HFFc6 (cell line): ENCODE results near the gene XXYLT1. TPM values are rescaled to one million over a fixed set of nuclear protein-coding genes. Genes with fewer than 3 reads are reported as not detected.

Source experiments
- DNase-seq: peaks from one replicate; pipeline ENCODE4 v3.0.0-alpha.2; 2018
- H3K27ac Mint-ChIP-seq: 2 replicates; pipeline ENCODE4 v1.8.0; 2020; ENCODE audit warnings: mild to moderate bottlenecking, mixed read lengths
- H3K27me3 Mint-ChIP-seq: 2 replicates; pipeline ENCODE4 v1.8.0; 2021; ENCODE audit warnings: mild to moderate bottlenecking, moderate library complexity, mixed read lengths; ENCODE audit not compliant: insufficient read depth
- H3K36me3 Mint-ChIP-seq: 2 replicates; pipeline ENCODE4 v1.8.0; 2021; ENCODE audit warnings: low read depth, mixed read lengths
- H3K4me1 Mint-ChIP-seq: 2 replicates; pipeline ENCODE4 v1.8.0; 2020; ENCODE audit warnings: low read depth, mixed read lengths
- H3K4me3 Mint-ChIP-seq: 2 replicates; pipeline ENCODE4 v1.8.0; 2020; ENCODE audit warnings: mild to moderate bottlenecking, moderate library complexity, mixed read lengths
- H3K9me3 Mint-ChIP-seq: 2 replicates; pipeline ENCODE4 v1.8.0; 2020; ENCODE audit warnings: mild to moderate bottlenecking, mixed read lengths
- CTCF ChIP-seq: fragments of 200-600 bp; sonication (generic); IDR thresholded peaks from 2 replicates; pipeline ENCODE4 v1.5.0; 2021; ENCODE audit warnings: antibody characterized with exemption, mild to moderate bottlenecking
- total RNA-seq, 6 experiments: library from RNA; stranded (reverse); fragmentation: NEBNext Ultra II Directional; extraction: Animal tissue kit (Norgen Biotek cat#: 25700); gene quantifications; 2 replicates in 1 of 6; 3 replicates in 5 of 6; pipeline ENCODE4 v1.2.3, GENCODE V29; 2021

XXYLT1 gene
- total RNA-seq, 6 experiments from 2014 or later: 16.9 to 24.2 (median 18.3) TPM

DNA sequence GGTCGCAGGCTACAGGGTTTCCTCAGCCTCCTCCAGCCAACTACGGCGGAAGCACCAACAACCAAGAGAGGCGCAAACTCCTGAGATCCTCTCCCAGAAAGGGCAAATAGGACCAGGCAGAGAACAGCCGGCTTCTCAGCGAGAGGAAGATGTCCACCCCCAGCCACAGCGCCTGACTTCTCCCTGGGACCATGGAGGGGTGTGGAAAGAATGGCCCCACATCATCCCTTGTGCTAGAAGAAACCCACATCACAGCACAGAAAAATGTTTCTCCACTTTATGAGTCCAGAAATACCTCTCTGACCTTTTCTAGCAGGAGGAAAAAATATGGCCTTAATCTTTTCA lies 105.7 kb downstream of the XXYLT1 start:
- no peaks in the 10 kb centered on the region for H3K9me3 Mint-ChIP-seq
- peaks cover 11% of the 10 kb centered on the region for H3K4me1 Mint-ChIP-seq
- no peak for TF ChIP-seq CTCF
- DNase-seq: no peak
- H3K4me3 Mint-ChIP-seq: no peak overlapping the region
- no peak overlapping the region for H3K27ac Mint-ChIP-seq
- no peaks in the 10 kb centered on the region for H3K36me3 Mint-ChIP-seq
- no peaks in the 10 kb centered on the region; the same call in 1 of the 2 replicates for H3K27me3 Mint-ChIP-seq

DNA sequence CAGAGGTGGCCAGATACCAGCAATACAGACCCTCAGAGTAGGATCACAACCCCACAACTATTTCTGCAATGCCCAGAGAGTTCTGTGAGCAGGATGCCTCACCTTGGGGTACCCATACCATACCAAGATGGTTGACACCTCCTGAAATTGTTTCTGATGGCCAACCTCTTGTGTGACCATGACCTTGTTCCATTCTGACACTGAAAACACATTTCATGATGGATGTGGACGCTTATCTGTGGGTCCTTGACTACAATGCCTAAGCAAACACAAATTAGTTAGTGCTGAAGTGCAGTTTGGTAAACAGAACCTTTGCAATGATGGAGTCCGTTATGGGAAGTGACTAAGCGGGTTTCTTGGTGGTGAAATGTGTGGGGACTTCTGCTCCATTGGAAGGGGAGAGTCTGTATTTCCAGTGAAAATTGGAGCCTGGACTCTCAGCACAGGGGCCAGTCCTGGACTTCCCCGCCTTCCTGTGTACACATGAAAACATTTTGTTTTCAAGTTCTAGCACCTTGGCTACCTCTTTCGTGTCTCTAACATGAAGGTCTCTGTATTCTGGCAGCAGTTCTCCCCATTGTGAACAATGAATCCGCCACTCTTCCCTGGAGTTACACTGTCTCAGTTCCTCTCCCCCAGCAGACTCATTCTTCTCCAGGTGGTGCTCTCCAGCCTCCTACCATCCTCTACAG lies 106.2 kb downstream of the XXYLT1 start:
- TF ChIP-seq CTCF: no peak
- no peak overlapping the region for H3K27ac Mint-ChIP-seq
- no peak for DNase-seq
- H3K9me3 Mint-ChIP-seq: no peaks in the 10 kb centered on the region
- H3K27me3 Mint-ChIP-seq: no peaks in the 10 kb centered on the region; the same call in 1 of the 2 replicates
- H3K4me3 Mint-ChIP-seq: no peak overlapping the region
- H3K36me3 Mint-ChIP-seq: no peaks in the 10 kb centered on the region
- peaks cover 16% of the 10 kb centered on the region for H3K4me1 Mint-ChIP-seq

DNA sequence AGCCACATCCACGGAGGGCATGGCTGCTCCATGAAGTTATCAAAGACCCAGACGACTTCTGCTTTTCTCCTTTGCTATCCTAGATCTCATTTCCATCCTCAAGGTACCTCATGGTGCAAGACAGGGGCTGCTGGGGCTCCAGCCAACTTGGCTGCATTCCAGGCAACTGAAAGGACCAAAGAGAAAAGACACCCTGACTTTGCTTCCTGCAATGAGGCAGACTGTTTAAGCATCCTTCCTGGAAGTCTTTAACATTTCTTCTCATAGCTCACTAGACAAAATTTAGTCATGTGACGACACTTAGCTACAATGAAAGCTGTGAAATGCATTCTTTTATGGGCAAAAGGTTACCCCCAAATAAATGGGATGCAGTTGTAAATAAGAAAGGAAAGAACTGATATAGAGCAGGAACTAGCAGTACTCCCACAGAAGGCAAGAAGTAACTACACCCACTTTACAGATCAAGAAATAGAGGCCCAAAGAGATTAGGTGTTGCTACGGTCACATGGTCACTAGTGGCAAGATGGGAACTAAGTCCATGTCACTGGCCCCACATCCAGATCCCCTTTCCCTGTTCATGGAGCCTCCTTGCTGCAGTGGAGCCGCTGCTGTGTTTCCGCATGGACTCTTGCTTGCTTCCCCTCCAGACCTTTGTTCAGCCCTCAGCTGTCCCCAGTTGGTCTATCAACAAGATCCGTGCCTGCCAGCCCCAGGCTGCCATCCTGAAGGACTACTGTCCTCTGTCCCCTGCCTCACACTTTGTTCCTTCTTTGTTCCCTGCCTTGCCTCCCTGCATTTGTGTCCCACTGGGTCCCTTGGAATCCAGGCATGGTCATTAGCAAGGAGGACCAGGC lies 107.0 kb downstream of the XXYLT1 start:
- Mint-ChIP-seq H3K4me3 (no peak overlapping the region), H3K9me3 (no peaks in the 10 kb centered on the region), H3K4me1 (peaks cover 24% of the 10 kb centered on the region), H3K27me3 (no peaks in the 10 kb centered on the region; the same call in 1 of the 2 replicates), H3K36me3 (peaks cover 2% of the 10 kb centered on the region; the same call in 1 of the 2 replicates), H3K27ac (no peak overlapping the region)
- DNase-seq: no peak
- TF ChIP-seq CTCF: no peak

GRCh38 chr3:195162816-195163215 lies 108.1 kb downstream of the XXYLT1 start:
- DNase-seq: no peak
- Mint-ChIP-seq H3K27ac (no peak overlapping the region), H3K4me1 (peaks cover 30% of the 10 kb centered on the region), H3K36me3 (peaks cover 5% of the 10 kb centered on the region; the same call in 1 of the 2 replicates), H3K27me3 (no peaks in the 10 kb centered on the region; the same call in 1 of the 2 replicates), H3K9me3 (no peaks in the 10 kb centered on the region), H3K4me3 (no peak overlapping the region)
- no peak for TF ChIP-seq CTCF

- Mint-ChIP-seq H3K27me3 (no peaks in the 10 kb centered on the region; the same call in 1 of the 2 replicates), H3K36me3 (peaks cover 5% of the 10 kb centered on the region; the same call in 1 of the 2 replicates), H3K27ac (no peak overlapping the region), H3K4me1 (peaks cover 30% of the 10 kb centered on the region), H3K9me3 (no peaks in the 10 kb centered on the region), H3K4me3 (no peak overlapping the region)
- no peak for TF ChIP-seq CTCF
- no peak for DNase-seq
Measured at GRCh38 chr3:195162033-195162669, 108.8 kb downstream of the XXYLT1 start.
